GM19324 (cell line): ENCODE measurements around the gene CLCNKA.
A peak's percentile ranks its signal among the peaks of the same experiment; 100 is the strongest.
"Not testable (repeated sequence)": the region's sequence is repeated elsewhere in the genome, so short reads cannot be mapped to it uniquely, and the experiment has no call there.

Experiments
- ATAC-seq: cut with Tn5 transposase; IDR thresholded peaks from one replicate; pipeline ENCODE4 v1.9.1; 2021; ENCODE audit warnings: mild to moderate bottlenecking, moderate library complexity; ENCODE audit not compliant: unreplicated experiment, low FRiP score

CLCNKA gene

GRCh38 chr1:16021681-16022080, at the start of gene CLCNKA:
CLCNKA (plus strand) TSS chr1:16022036; CDS start chr1:16022620, 584 bp downstream.
- no peak for ATAC-seq

- ATAC-seq: no peak
Measured at GRCh38 chr1:15972409-15972808, 49.4 kb upstream of the CLCNKA start.

GRCh38 chr1:15973772-15974171, 48.1 kb upstream of the CLCNKA start:
- ATAC-seq: no peak

GRCh38 chr1:15974855-15975254, 47.0 kb upstream of the CLCNKA start:
- ATAC-seq: no peak

- ATAC-seq: peak; percentile 66
Measured at GRCh38 chr1:15975358-15975804, 46.5 kb upstream of the CLCNKA start.

- peak; percentile 88 for ATAC-seq
Measured at GRCh38 chr1:15975805-15976680, 45.8 kb upstream of the CLCNKA start, which contains the start of gene ZBTB17. ZBTB17 (minus strand) TSS chr1:15976101; CDS start chr1:15948495, 27,606 bp downstream.

GRCh38 chr1:15977947-15978346, 43.9 kb upstream of the CLCNKA start:
- not testable (repeated sequence) for ATAC-seq

- no peak for ATAC-seq
Measured at GRCh38 chr1:15981679-15982078, 40.2 kb upstream of the CLCNKA start.

- no peak for ATAC-seq
Measured at GRCh38 chr1:15983275-15983674, 38.6 kb upstream of the CLCNKA start.

GRCh38 chr1:15985611-15986297, 36.1 kb upstream of the CLCNKA start:
- ATAC-seq: no peak

- ATAC-seq: no peak
Measured at GRCh38 chr1:15988856-15989736, 32.7 kb upstream of the CLCNKA start.

- no peak for ATAC-seq
Measured at GRCh38 chr1:15989776-15990175, 32.1 kb upstream of the CLCNKA start.

- ATAC-seq: no peak
Measured at GRCh38 chr1:15991427-15992186, 30.2 kb upstream of the CLCNKA start.

- ATAC-seq: no peak
Measured at GRCh38 chr1:15992187-15992553, 29.7 kb upstream of the CLCNKA start.

GRCh38 chr1:15992582-15993500, 29.0 kb upstream of the CLCNKA start:
- ATAC-seq: no peak

GRCh38 chr1:15993666-15994065, 28.2 kb upstream of the CLCNKA start:
- ATAC-seq: no peak

- ATAC-seq: no peak
Measured at GRCh38 chr1:15994081-15994480, 27.8 kb upstream of the CLCNKA start.

GRCh38 chr1:15994590-15995351, 27.1 kb upstream of the CLCNKA start:
- ATAC-seq: no peak
